H9 (cell line): ENCODE results near the gene CDK16. TPM values are rescaled to one million over a fixed set of nuclear protein-coding genes. Genes with fewer than 3 reads are reported as not detected.

Experiments used
- DNase-seq: peaks from one replicate; pipeline ENCODE4 v3.0.0-alpha.2; 2017
- H2AFZ ChIP-seq: one replicate; pipeline ENCODE4 v1.6.1; 2013; ENCODE audit warnings: mild to moderate bottlenecking, low read length, control low read depth, moderate library complexity
- H2AK5ac ChIP-seq: 2 replicates; pipeline ENCODE4 v1.6.1; 2013; ENCODE audit warnings: low read length, control low read depth, mixed read lengths; ENCODE audit not compliant: insufficient read length
- H2BK120ac ChIP-seq: one replicate; pipeline ENCODE4 v1.6.1; 2013; ENCODE audit warnings: low read depth, mild to moderate bottlenecking, low read length, control low read depth, inconsistent platforms; ENCODE audit not compliant: poor library complexity, severe bottlenecking
- H2BK12ac ChIP-seq: 2 replicates; pipeline ENCODE4 v1.6.1; 2013; ENCODE audit warnings: low read length, control low read depth, mixed read lengths, low read depth; ENCODE audit not compliant: insufficient read length
- H2BK15ac ChIP-seq: 2 replicates; pipeline ENCODE4 v1.6.1; 2013; ENCODE audit warnings: low read depth, low read length, control low read depth
- H2BK20ac ChIP-seq: one replicate; pipeline ENCODE4 v1.6.1; 2013; ENCODE audit warnings: low read depth, mild to moderate bottlenecking, low read length, control low read depth, inconsistent platforms; ENCODE audit not compliant: poor library complexity, severe bottlenecking
- H2BK5ac ChIP-seq: 2 replicates; pipeline ENCODE4 v1.6.1; 2013; ENCODE audit warnings: low read length, control low read depth, mixed read lengths; ENCODE audit not compliant: insufficient read length
- H3K14ac ChIP-seq: 2 replicates; pipeline ENCODE4 v1.6.1; 2013; ENCODE audit warnings: low read length, control low read depth; ENCODE audit not compliant: insufficient read depth
- H3K18ac ChIP-seq: 2 replicates; pipeline ENCODE4 v1.6.1; 2013; ENCODE audit warnings: low read depth, mild to moderate bottlenecking, mixed read lengths, low read length, control low read depth; ENCODE audit not compliant: insufficient read length
- H3K23ac ChIP-seq: 2 replicates; pipeline ENCODE4 v1.6.1; 2013; ENCODE audit warnings: low read length, control low read depth, mixed read lengths, low read depth; ENCODE audit not compliant: insufficient read length
- H3K23me2 ChIP-seq: 2 replicates; pipeline ENCODE4 v1.6.1; 2013; ENCODE audit warnings: low read depth, mild to moderate bottlenecking, mixed read lengths, low read length, control low read depth; ENCODE audit not compliant: insufficient read length, poor library complexity, severe bottlenecking
- H3K27ac ChIP-seq: 2 replicates; pipeline ENCODE4 v1.5.1; 2013; ENCODE audit warnings: low read length, control low read depth, mixed read lengths, low read depth; ENCODE audit not compliant: insufficient read length
- H3K27me3 ChIP-seq: 2 replicates; pipeline ENCODE4 v1.6.1; 2013; ENCODE audit warnings: low read length, control low read depth, inconsistent platforms; ENCODE audit not compliant: insufficient read depth
- H3K4ac ChIP-seq: 2 replicates; pipeline ENCODE4 v1.6.1; 2013; ENCODE audit warnings: low read depth, mild to moderate bottlenecking, control low read depth, inconsistent platforms, low read length, moderate library complexity
- H3K4me1 ChIP-seq: 2 replicates; pipeline ENCODE4 v1.6.1; 2013; ENCODE audit warnings: low read length, control low read depth, inconsistent platforms; ENCODE audit not compliant: insufficient read depth
- H3K4me2 ChIP-seq: 2 replicates; pipeline ENCODE4 v1.6.1; 2013; ENCODE audit warnings: low read length, control low read depth, mixed read lengths; ENCODE audit not compliant: insufficient read length, insufficient read depth
- H3K56ac ChIP-seq: 2 replicates; pipeline ENCODE4 v1.6.1; 2013; ENCODE audit warnings: low read depth, mild to moderate bottlenecking, mixed read lengths, low read length, control low read depth; ENCODE audit not compliant: insufficient read length
- H3K79me1 ChIP-seq: 2 replicates; pipeline ENCODE4 v1.6.1; 2013; ENCODE audit warnings: low read depth, mild to moderate bottlenecking, moderate library complexity, low read length, control low read depth, inconsistent platforms; ENCODE audit not compliant: insufficient read depth, poor library complexity, severe bottlenecking
- H3K79me2 ChIP-seq: 2 replicates; pipeline ENCODE4 v1.6.1; 2013; ENCODE audit warnings: low read length, control low read depth, inconsistent platforms; ENCODE audit not compliant: insufficient read depth
- H3K9ac ChIP-seq: 2 replicates; pipeline ENCODE4 v1.6.1; 2013; ENCODE audit warnings: low read length, control low read depth, mixed read lengths; ENCODE audit not compliant: insufficient read length; ENCODE audit errors: extremely low read depth
- H3K9me3 ChIP-seq: one replicate; pipeline ENCODE4 v1.6.1; 2013; ENCODE audit warnings: low read depth, low read length, inconsistent platforms; ENCODE audit not compliant: control insufficient read depth
- H3T11ph ChIP-seq: one replicate; pipeline ENCODE4 v1.6.1; 2013; ENCODE audit warnings: mild to moderate bottlenecking, low read length, control low read depth, inconsistent platforms
- H4K20me1 ChIP-seq: one replicate; pipeline ENCODE4 v1.6.1; 2013; ENCODE audit not compliant: control insufficient read depth, insufficient read length, insufficient read depth
- H4K5ac ChIP-seq: 2 replicates; pipeline ENCODE4 v1.6.1; 2013; ENCODE audit warnings: low read depth, mild to moderate bottlenecking, mixed read lengths, low read length, control low read depth; ENCODE audit not compliant: insufficient read length
- H4K8ac ChIP-seq: replicated peaks from 2 replicates; pipeline ENCODE4 v1.6.1; 2013; ENCODE audit warnings: low read length, control low read depth, mixed read lengths, low read depth; ENCODE audit not compliant: insufficient read length
- H4K91ac ChIP-seq: 2 replicates; pipeline ENCODE4 v1.6.1; 2013; ENCODE audit warnings: low read depth, mild to moderate bottlenecking, moderate library complexity, mixed read lengths, low read length, control low read depth; ENCODE audit not compliant: insufficient read length
- H3K27ac Mint-ChIP-seq, 3 experiments: 2 replicates in 2 of 3; 3 replicates in 1 of 3; pipeline ENCODE4 v1.8.0; 2020 to 2021; ENCODE audit warnings: mixed read lengths in 3 of 3, mild to moderate bottlenecking in 1 of 3, moderate library complexity in 1 of 3
- H3K27me3 Mint-ChIP-seq: 2 replicates; pipeline ENCODE4 v1.8.0; 2021; ENCODE audit warnings: low read depth, mild to moderate bottlenecking, moderate library complexity, mixed read lengths
- H3K36me3 Mint-ChIP-seq, 3 experiments: 2 replicates in 2 of 3; 3 replicates in 1 of 3; pipeline ENCODE4 v1.8.0; 2020 to 2021; ENCODE audit warnings: low read depth in 3 of 3, mixed read lengths in 3 of 3; ENCODE audit not compliant: insufficient read depth in 1 of 3
- H3K4me1 Mint-ChIP-seq, 2 experiments: 2 replicates each; pipeline ENCODE4 v1.8.0; 2020; ENCODE audit warnings: mixed read lengths in 2 of 2
- H3K4me3 Mint-ChIP-seq, 2 experiments: 2 replicates in 1 of 2; 3 replicates in 1 of 2; pipeline ENCODE4 v1.8.0; 2020 to 2021; ENCODE audit warnings: mild to moderate bottlenecking in 2 of 2, mixed read lengths in 2 of 2, moderate library complexity in 1 of 2
- H3K9me3 Mint-ChIP-seq, 2 experiments: 2 replicates in 1 of 2; 3 replicates in 1 of 2; pipeline ENCODE4 v1.8.0; 2020; ENCODE audit warnings: mild to moderate bottlenecking in 2 of 2, mixed read lengths in 2 of 2, moderate library complexity in 1 of 2
- WGBS: extraction: QIAGEN DNeasy Blood & Tissue Kit; methylation state at CpG from one replicate; pipeline ENCODE4 v1.1.7; 2013; ENCODE audit warnings: missing lambda C conversion rate, low lambda C conversion rate, mixed read lengths; ENCODE audit not compliant: insufficient read length; ENCODE audit errors: extremely low coverage; 5-methylcytosine and 5-hydroxymethylcytosine counted together
- total RNA-seq: library from RNA; stranded (reverse); gene quantifications from 2 replicates; pipeline ENCODE4 v1.2.1, GENCODE V29; 2021
- TF ChIP-seq, protein P1 (sequence below): fragments of 200-600 bp; sonication (generic); conservative IDR thresholded peaks from 3 replicates; pipeline ENCODE4 v1.8.0; 2021; ENCODE audit warnings: antibody characterized with exemption, mild to moderate bottlenecking

CDK16 gene
- total RNA-seq, 1 experiment from 2014 or later, result 226 TPM

DNA sequence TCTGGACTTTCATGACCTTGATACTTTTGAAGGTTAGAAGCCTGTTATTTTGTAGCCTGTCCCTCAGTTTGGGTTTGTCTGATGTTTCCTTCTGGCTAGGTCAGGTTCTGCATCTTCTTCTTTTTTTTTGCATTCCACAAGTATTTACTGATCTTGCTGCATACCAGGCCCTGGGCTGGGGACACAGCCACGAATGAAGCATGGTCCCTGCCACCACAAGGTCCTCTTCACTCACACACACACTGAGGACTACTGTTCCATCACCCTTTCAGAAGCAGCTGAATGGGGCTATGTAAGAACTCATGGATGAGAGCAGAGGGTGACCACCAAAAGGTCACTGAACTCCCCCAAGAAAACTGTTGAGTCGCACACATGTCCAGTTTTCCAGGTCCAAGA lies 53.5 kb downstream of the CDK16 start:
- Mint-ChIP-seq H3K9me3 (peaks cover 35 to 56% of the 10 kb centered on the region in 2 experiments), H3K4me3 (no peak overlapping the region), H3K36me3 (peaks cover 0 to 3% (median 0%) of the 10 kb centered on the region in 3 experiments; a peak in 2 of 7 replicates), H3K4me1 (no peaks in the 10 kb centered on the region; a peak in 1 of 4 replicates), H3K27ac (no peak overlapping the region), H3K27me3 (peaks cover 3% of the 10 kb centered on the region; the same call in 1 of the 2 replicates)
- H3K18ac ChIP-seq, result no peak overlapping the region
- no CpG with 5 or more reads among the region's 2 CpGs for WGBS
- no peaks in the 10 kb centered on the region for H3K4me1 ChIP-seq
- no peaks in the 10 kb centered on the region for H3K79me1 ChIP-seq
- H3K27ac ChIP-seq, result no peak overlapping the region
- no peak for DNase-seq
- no peaks in the 10 kb centered on the region for H3K23me2 ChIP-seq
- H2BK12ac ChIP-seq, result no peak overlapping the region
- H3K9ac ChIP-seq, result no peak overlapping the region
- H3K4me2 ChIP-seq, result no peak overlapping the region
- no peak overlapping the region for H3T11ph ChIP-seq
- no peak overlapping the region for H2BK120ac ChIP-seq
- H2BK5ac ChIP-seq, result no peak overlapping the region
- no peak overlapping the region for H4K5ac ChIP-seq
- no peak overlapping the region for H2BK20ac ChIP-seq
- TF ChIP-seq, protein P1, sequence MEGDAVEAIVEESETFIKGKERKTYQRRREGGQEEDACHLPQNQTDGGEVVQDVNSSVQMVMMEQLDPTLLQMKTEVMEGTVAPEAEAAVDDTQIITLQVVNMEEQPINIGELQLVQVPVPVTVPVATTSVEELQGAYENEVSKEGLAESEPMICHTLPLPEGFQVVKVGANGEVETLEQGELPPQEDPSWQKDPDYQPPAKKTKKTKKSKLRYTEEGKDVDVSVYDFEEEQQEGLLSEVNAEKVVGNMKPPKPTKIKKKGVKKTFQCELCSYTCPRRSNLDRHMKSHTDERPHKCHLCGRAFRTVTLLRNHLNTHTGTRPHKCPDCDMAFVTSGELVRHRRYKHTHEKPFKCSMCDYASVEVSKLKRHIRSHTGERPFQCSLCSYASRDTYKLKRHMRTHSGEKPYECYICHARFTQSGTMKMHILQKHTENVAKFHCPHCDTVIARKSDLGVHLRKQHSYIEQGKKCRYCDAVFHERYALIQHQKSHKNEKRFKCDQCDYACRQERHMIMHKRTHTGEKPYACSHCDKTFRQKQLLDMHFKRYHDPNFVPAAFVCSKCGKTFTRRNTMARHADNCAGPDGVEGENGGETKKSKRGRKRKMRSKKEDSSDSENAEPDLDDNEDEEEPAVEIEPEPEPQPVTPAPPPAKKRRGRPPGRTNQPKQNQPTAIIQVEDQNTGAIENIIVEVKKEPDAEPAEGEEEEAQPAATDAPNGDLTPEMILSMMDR, result no peak
- no peaks in the 10 kb centered on the region for H4K20me1 ChIP-seq
- H2AFZ ChIP-seq, result no peak overlapping the region
- no peak overlapping the region for H3K4ac ChIP-seq
- no peak overlapping the region for H4K8ac ChIP-seq
- H3K23ac ChIP-seq, result no peak overlapping the region
- no peaks in the 10 kb centered on the region for H3K9me3 ChIP-seq
- no peaks in the 10 kb centered on the region for H3K79me2 ChIP-seq
- H2BK15ac ChIP-seq, result no peak overlapping the region
- H3K27me3 ChIP-seq, result no peaks in the 10 kb centered on the region
- no peak overlapping the region for H4K91ac ChIP-seq
- no peak overlapping the region for H3K14ac ChIP-seq
- H2AK5ac ChIP-seq, result no peak overlapping the region
- no peak overlapping the region for H3K56ac ChIP-seq
